ENCODE results near the gene TMCC1.

DNA sequence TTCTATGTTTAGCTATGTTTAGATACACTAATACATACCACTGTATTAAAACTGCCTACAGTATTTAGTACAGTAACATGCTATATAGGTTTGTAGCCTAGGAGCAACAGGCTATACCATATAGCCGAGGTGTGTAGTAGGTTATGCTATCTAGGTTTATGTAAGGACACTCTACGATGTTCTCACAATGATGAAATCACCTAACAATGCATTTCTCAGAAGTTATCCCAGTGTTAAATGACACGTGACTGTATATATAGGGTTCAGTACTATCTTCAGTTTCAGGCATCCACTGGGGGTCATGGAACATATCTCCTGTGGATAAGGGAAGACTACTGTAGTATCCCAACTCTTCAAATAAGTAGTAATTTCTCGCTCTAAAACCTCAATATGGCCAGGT, 97.4 kb downstream of the TMCC1 start:
- TF ChIP-seq, protein P1, sequence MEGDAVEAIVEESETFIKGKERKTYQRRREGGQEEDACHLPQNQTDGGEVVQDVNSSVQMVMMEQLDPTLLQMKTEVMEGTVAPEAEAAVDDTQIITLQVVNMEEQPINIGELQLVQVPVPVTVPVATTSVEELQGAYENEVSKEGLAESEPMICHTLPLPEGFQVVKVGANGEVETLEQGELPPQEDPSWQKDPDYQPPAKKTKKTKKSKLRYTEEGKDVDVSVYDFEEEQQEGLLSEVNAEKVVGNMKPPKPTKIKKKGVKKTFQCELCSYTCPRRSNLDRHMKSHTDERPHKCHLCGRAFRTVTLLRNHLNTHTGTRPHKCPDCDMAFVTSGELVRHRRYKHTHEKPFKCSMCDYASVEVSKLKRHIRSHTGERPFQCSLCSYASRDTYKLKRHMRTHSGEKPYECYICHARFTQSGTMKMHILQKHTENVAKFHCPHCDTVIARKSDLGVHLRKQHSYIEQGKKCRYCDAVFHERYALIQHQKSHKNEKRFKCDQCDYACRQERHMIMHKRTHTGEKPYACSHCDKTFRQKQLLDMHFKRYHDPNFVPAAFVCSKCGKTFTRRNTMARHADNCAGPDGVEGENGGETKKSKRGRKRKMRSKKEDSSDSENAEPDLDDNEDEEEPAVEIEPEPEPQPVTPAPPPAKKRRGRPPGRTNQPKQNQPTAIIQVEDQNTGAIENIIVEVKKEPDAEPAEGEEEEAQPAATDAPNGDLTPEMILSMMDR (IDR thresholded peaks at IDR 0.05): no peak
- no peak for TF ChIP-seq POLR2A (IDR thresholded peaks at IDR 0.05)
